Keratinocyte (primary cell): ENCODE results near the gene SULT4A1. TPM values are rescaled to one million over a fixed set of nuclear protein-coding genes. Genes with fewer than 3 reads are reported as not detected.
A peak's percentile ranks its signal among the peaks of the same experiment; 100 is the strongest.

Source experiments
- DNase-seq: peaks from one replicate; pipeline ENCODE4 v3.0.0-alpha.2; 2011; ENCODE audit warnings: low read depth, missing footprints, low spot score
- FAIRE-seq: peaks from 2 replicates; lab custom pipeline; 2011; peaks lifted over from hg19 to GRCh38; lab: Jason Lieb, UNC
- H2AFZ ChIP-seq: 2 replicates; pipeline ENCODE4 v1.6.0; 2012; ENCODE audit warnings: low read length, control low read depth, inconsistent platforms; ENCODE audit not compliant: control insufficient read depth
- H3K27ac ChIP-seq: 2 replicates; pipeline ENCODE4 v1.5.1; 2011; ENCODE audit warnings: low read length; ENCODE audit not compliant: control insufficient read depth, insufficient read depth
- H3K27me3 ChIP-seq: 3 replicates; pipeline ENCODE4 v1.6.0; 2011; ENCODE audit warnings: low read length; ENCODE audit not compliant: control insufficient read depth, insufficient read depth; ENCODE audit errors: extremely low read depth
- H3K36me3 ChIP-seq, 2 experiments: 2 replicates in 1 of 2; 3 replicates in 1 of 2; pipeline ENCODE4 v1.5.1; 2011; ENCODE audit warnings: low read length in 2 of 2, mild to moderate bottlenecking in 1 of 2; ENCODE audit not compliant: control insufficient read depth in 2 of 2, insufficient read depth in 2 of 2; ENCODE audit errors: extremely low read depth in 1 of 2
- H3K4me1 ChIP-seq: 3 replicates; pipeline ENCODE4 v1.5.1; 2011; ENCODE audit warnings: low read length; ENCODE audit not compliant: control insufficient read depth, insufficient read depth; ENCODE audit errors: extremely low read depth
- H3K4me2 ChIP-seq: 3 replicates; pipeline ENCODE4 v1.6.0; 2011; ENCODE audit warnings: low read depth, low read length; ENCODE audit not compliant: control insufficient read depth, insufficient read depth; ENCODE audit errors: extremely low read depth
- H3K4me3 ChIP-seq, 3 experiments: fragments of 200-600 bp in 1 of 3; sonication (generic) in 1 of 3; 2 replicates in 2 of 3; 3 replicates in 1 of 3; pipeline ENCODE4 v1.5.1; 2011 to 2016; ENCODE audit warnings: low read length in 3 of 3, mild to moderate bottlenecking in 3 of 3, control low read depth in 2 of 3, inconsistent platforms in 1 of 3, low read depth in 1 of 3, mixed read lengths in 1 of 3, mixed run types in 1 of 3, moderate library complexity in 1 of 3; ENCODE audit not compliant: control insufficient read depth in 2 of 3, insufficient read depth in 2 of 3; ENCODE audit errors: extremely low read depth in 1 of 3
- H3K79me2 ChIP-seq: 2 replicates; pipeline ENCODE4 v1.6.0; 2012; ENCODE audit warnings: low read length; ENCODE audit not compliant: control insufficient read depth, insufficient read depth
- H3K9ac ChIP-seq: 3 replicates; pipeline ENCODE4 v1.6.0; 2011; ENCODE audit warnings: low read length; ENCODE audit not compliant: control insufficient read depth, insufficient read depth; ENCODE audit errors: extremely low read depth
- H3K9me1 ChIP-seq: 3 replicates; pipeline ENCODE4 v1.6.0; 2011; ENCODE audit warnings: low read length; ENCODE audit not compliant: control insufficient read depth, insufficient read depth; ENCODE audit errors: extremely low read depth
- H3K9me3 ChIP-seq: 2 replicates; pipeline ENCODE4 v1.5.1; 2012; ENCODE audit warnings: low read depth, low read length; ENCODE audit not compliant: control insufficient read depth
- H4K20me1 ChIP-seq: 3 replicates; pipeline ENCODE4 v1.6.0; 2011; ENCODE audit warnings: low read length; ENCODE audit not compliant: control insufficient read depth, insufficient read depth; ENCODE audit errors: extremely low read depth
- EZH2 ChIP-seq: IDR thresholded peaks from one replicate; pipeline ENCODE4 v1.6.1; 2012; ENCODE audit warnings: inconsistent platforms, mild to moderate bottlenecking, low read length, moderate library complexity
- dilution Hi-C: fragments of 300-500 bp; cut with MboI; formaldehyde crosslinking; loops from one replicate; pipeline ENCODE4 v1.7.0; 2020; ENCODE audit warnings: low sequenced_read_pairs; ENCODE audit not compliant: extremely low pct_ligation_motif_present
- polyA plus RNA-seq, 5 experiments: library from polyadenylated mRNA; depleted of rRNA in 3 of 5; stranded (reverse) in 3 of 5; stranded (forward) in 1 of 5; unstranded in 1 of 5; fragments of >200 nt; gene quantifications; 1 replicate in 1 of 5; 2 replicates in 3 of 5; 3 replicates in 1 of 5; pipeline versions ENCODE4 v1.2.1 to v1.2.3, GENCODE V29; 2011 to 2012; ENCODE audit warnings: missing spikeins in 2 of 5, low read depth in 1 of 5, low replicate concordance in 1 of 5
- TF ChIP-seq, protein P1 (sequence below), 3 experiments: IDR thresholded peaks in 1 of 3; conservative IDR thresholded peaks in 1 of 3; optimal IDR thresholded peaks in 1 of 3; 2 replicates in 2 of 3; 3 replicates in 1 of 3; pipeline versions ENCODE3 to v1.5.1; 2011; ENCODE audit warnings: low read length in 3 of 3, mild to moderate bottlenecking in 3 of 3, moderate library complexity in 2 of 3, control low read depth in 1 of 3, inconsistent platforms in 1 of 3; ENCODE audit not compliant: insufficient read depth in 2 of 3; ENCODE audit errors: extremely low read depth in 1 of 3

Gene SULT4A1
- polyA plus RNA-seq, 1 donor (not counting 4 experiments of a cell fraction or from before 2014, with no cell fraction given), result 0.26 TPM

DNA sequence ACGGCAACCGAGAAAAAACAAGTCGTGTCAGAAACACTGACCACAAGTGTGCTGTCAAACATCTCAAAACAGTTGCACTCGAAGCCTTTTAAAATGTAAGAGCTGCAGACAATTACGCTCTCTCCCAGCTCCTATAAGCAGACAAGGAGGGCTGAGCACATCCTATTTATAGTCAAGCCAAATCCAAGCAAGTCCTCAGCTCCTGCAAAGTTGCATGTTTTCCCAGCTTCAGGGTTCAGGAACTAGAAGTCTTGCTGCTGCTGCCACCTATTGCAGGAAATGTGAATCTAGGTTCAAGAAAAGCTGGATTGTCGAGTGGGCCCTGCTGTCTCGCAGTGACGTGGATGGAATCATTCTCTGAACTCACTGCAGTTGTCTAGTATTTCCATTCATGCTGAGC is 65.7 kb downstream of the SULT4A1 start:
- no peaks in the 10 kb centered on the region for H3K36me3 ChIP-seq
- no peaks in the 10 kb centered on the region for H3K9me1 ChIP-seq
- H3K4me2 ChIP-seq, result no peak overlapping the region
- no peak overlapping the region for H3K4me3 ChIP-seq
- TF ChIP-seq, protein P1, sequence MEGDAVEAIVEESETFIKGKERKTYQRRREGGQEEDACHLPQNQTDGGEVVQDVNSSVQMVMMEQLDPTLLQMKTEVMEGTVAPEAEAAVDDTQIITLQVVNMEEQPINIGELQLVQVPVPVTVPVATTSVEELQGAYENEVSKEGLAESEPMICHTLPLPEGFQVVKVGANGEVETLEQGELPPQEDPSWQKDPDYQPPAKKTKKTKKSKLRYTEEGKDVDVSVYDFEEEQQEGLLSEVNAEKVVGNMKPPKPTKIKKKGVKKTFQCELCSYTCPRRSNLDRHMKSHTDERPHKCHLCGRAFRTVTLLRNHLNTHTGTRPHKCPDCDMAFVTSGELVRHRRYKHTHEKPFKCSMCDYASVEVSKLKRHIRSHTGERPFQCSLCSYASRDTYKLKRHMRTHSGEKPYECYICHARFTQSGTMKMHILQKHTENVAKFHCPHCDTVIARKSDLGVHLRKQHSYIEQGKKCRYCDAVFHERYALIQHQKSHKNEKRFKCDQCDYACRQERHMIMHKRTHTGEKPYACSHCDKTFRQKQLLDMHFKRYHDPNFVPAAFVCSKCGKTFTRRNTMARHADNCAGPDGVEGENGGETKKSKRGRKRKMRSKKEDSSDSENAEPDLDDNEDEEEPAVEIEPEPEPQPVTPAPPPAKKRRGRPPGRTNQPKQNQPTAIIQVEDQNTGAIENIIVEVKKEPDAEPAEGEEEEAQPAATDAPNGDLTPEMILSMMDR (optimal IDR thresholded peaks at IDR 0.05 in 1 of 3, IDR thresholded peaks at IDR 0.05 in 1 of 3, conservative IDR thresholded peaks at IDR 0.05 in 1 of 3; ENCODE audit: extremely low read depth in 1 of 3, insufficient read depth in 2 of 3, low read length in 3 of 3), result peak; percentile 35 to 66 (median 53)
- TF ChIP-seq EZH2, result no peak
- no peak overlapping the region for H3K27ac ChIP-seq
- no peak overlapping the region for H3K9ac ChIP-seq
- H3K4me1 ChIP-seq, result no peaks in the 10 kb centered on the region
- no peaks in the 10 kb centered on the region for H3K9me3 ChIP-seq
- H3K27me3 ChIP-seq, result no peaks in the 10 kb centered on the region
- FAIRE-seq (peak; percentile 26), DNase-seq (no peak)
- no peak overlapping the region for H2AFZ ChIP-seq
- no peaks in the 10 kb centered on the region for H4K20me1 ChIP-seq
- dilution Hi-C loops, result no loop called here
- no peaks in the 10 kb centered on the region for H3K79me2 ChIP-seq

DNA sequence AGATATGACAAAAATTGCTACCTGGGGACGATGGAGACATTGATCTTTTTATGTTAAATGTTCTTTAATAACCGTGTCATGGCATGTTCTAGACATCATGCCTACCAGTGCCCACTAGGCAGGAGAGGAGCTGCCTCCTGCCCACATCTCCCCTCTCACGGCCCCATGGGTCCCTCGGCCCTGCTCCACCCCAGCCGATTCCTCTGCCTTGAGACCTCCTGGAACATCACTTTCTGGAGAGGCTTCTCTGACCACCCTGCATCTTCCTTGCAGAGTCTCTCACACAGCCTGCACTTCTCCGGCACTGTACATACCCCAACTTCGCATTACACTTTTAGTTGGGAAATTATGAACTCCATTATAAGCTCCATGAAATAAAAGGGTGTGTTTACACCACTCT is 67.0 kb downstream of the SULT4A1 start:
- Histone ChIP-seq H3K4me3 (no peak overlapping the region), H3K4me1 (no peaks in the 10 kb centered on the region), H3K9me1 (no peaks in the 10 kb centered on the region), H3K36me3 (no peaks in the 10 kb centered on the region), H3K27ac (no peak overlapping the region), H3K79me2 (no peaks in the 10 kb centered on the region), H2AFZ (no peak overlapping the region), H4K20me1 (no peaks in the 10 kb centered on the region), H3K27me3 (no peaks in the 10 kb centered on the region), H3K9me3 (no peaks in the 10 kb centered on the region), H3K9ac (no peak overlapping the region), H3K4me2 (no peak overlapping the region)
- TF ChIP-seq, protein P1 (optimal IDR thresholded peaks at IDR 0.05 in 1 of 3, IDR thresholded peaks at IDR 0.05 in 1 of 3, conservative IDR thresholded peaks at IDR 0.05 in 1 of 3; ENCODE audit: extremely low read depth in 1 of 3, insufficient read depth in 2 of 3, low read length in 3 of 3), result no peak
- no peak for TF ChIP-seq EZH2
- dilution Hi-C loops, result no loop called here
- FAIRE-seq (no peak), DNase-seq (no peak)
